Endothelial cell of umbilical vein (primary cell): ENCODE results near the gene FMO2. TPM values are rescaled to one million over a fixed set of nuclear protein-coding genes. Genes with fewer than 3 reads are reported as not detected.

Experiments used
- BruUV-seq: library from RNA; stranded (reverse); fragments of 400-500 nt; replicated peaks from 2 replicates; lab custom pipeline; 2021; lab: Mats Ljungman, UMichigan
- CTCF ChIA-PET: fragments of 300-600, 350-600 bp; sonication (Branson Sonifier 250); formaldehyde crosslinking; loops from one replicate; lab custom pipeline; 2021; ENCODE audit warnings: antibody characterized with exemption, inconsistent platforms; lab: Charles Lee
- POLR2A ChIA-PET: fragments of 300-600, 350-600 bp; sonication (Branson Sonifier 250); formaldehyde crosslinking; loops from one replicate; lab custom pipeline; 2021; ENCODE audit warnings: antibody characterized with exemption, inconsistent platforms; lab: Charles Lee
- DNase-seq: peaks from one replicate; pipeline ENCODE4 v3.0.0-alpha.2; 2011; ENCODE audit warnings: low read depth, low spot score
- FAIRE-seq: peaks from 2 replicates; lab custom pipeline; 2011; peaks lifted over from hg19 to GRCh38; lab: Jason Lieb, UNC
- H2AFZ ChIP-seq: 2 replicates; pipeline ENCODE4 v1.6.0; 2012; ENCODE audit warnings: low read depth, low read length, control low read depth, inconsistent platforms
- H3K27ac ChIP-seq: 2 replicates; pipeline ENCODE4 v1.5.1; 2011; ENCODE audit warnings: low read depth, mild to moderate bottlenecking, control low read depth, low read length, moderate library complexity; ENCODE audit not compliant: insufficient read depth
- H3K27me3 ChIP-seq, 2 experiments: 2 replicates each; pipeline versions ENCODE4 v1.6.0 to v1.6.1; 2011; ENCODE audit warnings: low read length in 2 of 2, mixed read lengths in 1 of 2; ENCODE audit not compliant: control insufficient read depth in 2 of 2, insufficient read depth in 2 of 2
- H3K36me3 ChIP-seq, 2 experiments: 2 replicates in 1 of 2; 3 replicates in 1 of 2; pipeline ENCODE4 v1.5.1; 2011; ENCODE audit warnings: low read length in 2 of 2, mild to moderate bottlenecking in 1 of 2, moderate library complexity in 1 of 2; ENCODE audit not compliant: control insufficient read depth in 2 of 2, insufficient read depth in 2 of 2; ENCODE audit errors: extremely low read depth in 1 of 2
- H3K4me1 ChIP-seq: 3 replicates; pipeline ENCODE4 v1.5.1; 2011; ENCODE audit warnings: mild to moderate bottlenecking, low read length; ENCODE audit not compliant: control insufficient read depth, insufficient read depth; ENCODE audit errors: extremely low read depth
- H3K4me2 ChIP-seq: 2 replicates; pipeline ENCODE4 v1.6.1; 2011; ENCODE audit warnings: low read length, control low read depth, mixed read lengths; ENCODE audit not compliant: insufficient read depth
- H3K4me3 ChIP-seq, 3 experiments: fragments of 200-600 bp in 1 of 3; sonication (generic), shearing (Covaris generic) in 1 of 3; replicated peaks in 1 of 3; 2 replicates each; pipeline ENCODE4 v1.5.1; 2011 to 2016; ENCODE audit warnings: control low read depth in 3 of 3, low read length in 3 of 3, mild to moderate bottlenecking in 2 of 3, inconsistent platforms in 1 of 3, low read depth in 1 of 3, moderate library complexity in 1 of 3; ENCODE audit not compliant: insufficient read depth in 1 of 3
- H3K79me2 ChIP-seq: 2 replicates; pipeline ENCODE4 v1.6.0; 2012; ENCODE audit warnings: low read length, inconsistent platforms; ENCODE audit not compliant: control insufficient read depth, insufficient read depth
- H3K9ac ChIP-seq: replicated peaks from 2 replicates; pipeline ENCODE3; 2011; ENCODE audit warnings: low read length, control low read depth; ENCODE audit not compliant: insufficient read depth; ENCODE audit errors: extremely low read depth
- H3K9me1 ChIP-seq: replicated peaks from 3 replicates; pipeline ENCODE4 v1.6.0; 2011; ENCODE audit warnings: mild to moderate bottlenecking, low read length; ENCODE audit not compliant: control insufficient read depth, insufficient read depth; ENCODE audit errors: extremely low read depth
- H3K9me3 ChIP-seq: replicated peaks from 2 replicates; pipeline ENCODE4 v1.5.1; 2012; ENCODE audit warnings: low read length, inconsistent platforms; ENCODE audit not compliant: control insufficient read depth, insufficient read depth
- H4K20me1 ChIP-seq: replicated peaks from 2 replicates; pipeline ENCODE3; 2011; ENCODE audit warnings: mild to moderate bottlenecking, low read length; ENCODE audit not compliant: control insufficient read depth, insufficient read depth; ENCODE audit errors: extremely low read depth
- EZH2 ChIP-seq: IDR thresholded peaks from 2 replicates; pipeline ENCODE4 v1.6.1; 2012; ENCODE audit warnings: borderline replicate concordance, low read depth, mild to moderate bottlenecking, moderate library complexity, low read length, inconsistent platforms; ENCODE audit not compliant: severe bottlenecking
- FOS ChIP-seq: IDR thresholded peaks from 2 replicates; pipeline ENCODE4 v1.6.1; 2011; ENCODE audit warnings: mild to moderate bottlenecking, low read length, moderate library complexity, borderline replicate concordance; ENCODE audit not compliant: insufficient read depth
- GATA2 ChIP-seq: IDR thresholded peaks from 2 replicates; pipeline ENCODE4 v1.7.0; 2011; ENCODE audit warnings: low read depth, mild to moderate bottlenecking, moderate library complexity, mixed read lengths, low read length; ENCODE audit not compliant: insufficient read length, insufficient read depth
- JUN ChIP-seq: IDR thresholded peaks from 2 replicates; pipeline ENCODE4 v1.6.1; 2011; ENCODE audit warnings: borderline replicate concordance, low read depth; ENCODE audit not compliant: insufficient read length, insufficient read depth
- MYC ChIP-seq: IDR thresholded peaks from one replicate; pipeline ENCODE4 v1.6.1; 2011; ENCODE audit warnings: mild to moderate bottlenecking, low read depth, low read length
- POLR2A ChIP-seq: IDR thresholded peaks from 2 replicates; pipeline ENCODE4 v1.6.1; 2012; ENCODE audit warnings: low read depth, mild to moderate bottlenecking, control low read depth, low read length
- POLR2AphosphoS5 ChIP-seq: IDR thresholded peaks from 2 replicates; pipeline ENCODE4 v1.6.1; 2012; ENCODE audit warnings: low read depth, mild to moderate bottlenecking, control low read depth, low read length, moderate library complexity; ENCODE audit not compliant: insufficient read depth
- dilution Hi-C: fragments of 300-500 bp; cut with MboI; formaldehyde crosslinking; loops from one replicate; pipeline ENCODE4 v1.15.0; 2019; ENCODE audit warnings: low sequenced_read_pairs; ENCODE audit not compliant: extremely low pct_ligation_motif_present
- intact Hi-C: fragments of 100-400 bp; cut with micrococcal nuclease; formaldehyde crosslinking; loops from one replicate; pipeline ENCODE4 v1.10.0; 2022
- polyA plus RNA-seq, 4 experiments: library from polyadenylated mRNA; depleted of rRNA in 3 of 4; stranded (reverse) in 3 of 4; unstranded in 1 of 4; fragments of >200 nt; gene quantifications; 2 replicates each; pipeline versions ENCODE4 v1.2.1 to v1.2.3, GENCODE V29; 2011 to 2012; ENCODE audit warnings: missing spikeins in 1 of 4
- total RNA-seq: library from RNA; stranded (reverse); gene quantifications from 2 replicates; pipeline ENCODE4 v1.2.3, GENCODE V29; 2021
- TF ChIP-seq, protein P1 (sequence below), 2 donors: IDR thresholded peaks; 1 replicate in 1 of 2; 2 replicates in 1 of 2; pipeline ENCODE4 v1.5.1; 2011; ENCODE audit warnings: low read length in 2 of 2, mild to moderate bottlenecking in 2 of 2, moderate library complexity in 2 of 2, control low read depth in 1 of 2, inconsistent platforms in 1 of 2, low read depth in 1 of 2; ENCODE audit not compliant: insufficient read depth in 1 of 2; ENCODE audit errors: extremely low read depth in 1 of 2
- TF ChIP-seq, protein P2 (sequence below): IDR thresholded peaks from 2 replicates; pipeline ENCODE4 v1.6.1; 2011; ENCODE audit not compliant: insufficient read depth, insufficient read length

FMO2 gene
- total and polyA plus RNA-seq, 2 donors (not counting 3 experiments of a cell fraction or from before 2014, with no cell fraction given): not detected

DNA sequence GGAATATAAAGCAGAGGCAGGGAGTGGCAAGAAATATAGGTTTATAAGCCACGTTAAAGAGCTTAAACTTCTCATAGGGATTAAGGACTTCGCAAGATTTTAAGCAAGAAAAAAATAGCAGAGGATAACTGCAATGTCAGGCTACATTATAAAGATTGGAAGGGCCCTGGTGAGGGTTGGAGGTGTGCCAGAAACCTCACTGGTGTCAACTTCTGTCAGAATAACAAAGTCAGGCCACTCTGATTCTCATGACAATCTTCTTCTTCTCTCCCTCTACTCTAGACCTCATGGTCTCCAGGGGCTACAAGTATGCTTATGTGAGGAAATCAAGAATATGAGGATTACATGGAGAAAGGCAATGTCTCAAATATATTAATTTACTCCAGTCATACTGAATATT, 32.6 kb upstream of the FMO2 start:
- BruUV-seq: no TSS peak
- Histone ChIP-seq H3K4me3 (no peak overlapping the region), H3K4me1 (no peaks in the 10 kb centered on the region), H3K9ac (no peak overlapping the region), H3K36me3 (no peaks in the 10 kb centered on the region), H3K4me2 (no peak overlapping the region), H4K20me1 (no peaks in the 10 kb centered on the region), H2AFZ (no peak overlapping the region), H3K79me2 (no peaks in the 10 kb centered on the region), H3K9me1 (no peaks in the 10 kb centered on the region), H3K27ac (no peak overlapping the region), H3K27me3 (no peaks in the 10 kb centered on the region), H3K9me3 (no peaks in the 10 kb centered on the region)
- no peak for DNase-seq
- intact Hi-C loops: no loop called here
- no peak for TF ChIP-seq GATA2
- TF ChIP-seq, protein P1, sequence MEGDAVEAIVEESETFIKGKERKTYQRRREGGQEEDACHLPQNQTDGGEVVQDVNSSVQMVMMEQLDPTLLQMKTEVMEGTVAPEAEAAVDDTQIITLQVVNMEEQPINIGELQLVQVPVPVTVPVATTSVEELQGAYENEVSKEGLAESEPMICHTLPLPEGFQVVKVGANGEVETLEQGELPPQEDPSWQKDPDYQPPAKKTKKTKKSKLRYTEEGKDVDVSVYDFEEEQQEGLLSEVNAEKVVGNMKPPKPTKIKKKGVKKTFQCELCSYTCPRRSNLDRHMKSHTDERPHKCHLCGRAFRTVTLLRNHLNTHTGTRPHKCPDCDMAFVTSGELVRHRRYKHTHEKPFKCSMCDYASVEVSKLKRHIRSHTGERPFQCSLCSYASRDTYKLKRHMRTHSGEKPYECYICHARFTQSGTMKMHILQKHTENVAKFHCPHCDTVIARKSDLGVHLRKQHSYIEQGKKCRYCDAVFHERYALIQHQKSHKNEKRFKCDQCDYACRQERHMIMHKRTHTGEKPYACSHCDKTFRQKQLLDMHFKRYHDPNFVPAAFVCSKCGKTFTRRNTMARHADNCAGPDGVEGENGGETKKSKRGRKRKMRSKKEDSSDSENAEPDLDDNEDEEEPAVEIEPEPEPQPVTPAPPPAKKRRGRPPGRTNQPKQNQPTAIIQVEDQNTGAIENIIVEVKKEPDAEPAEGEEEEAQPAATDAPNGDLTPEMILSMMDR (IDR thresholded peaks at IDR 0.05; ENCODE audit: extremely low read depth in 1 of 2, insufficient read depth in 1 of 2, low read depth in 1 of 2, low read length in 2 of 2): no peak
- TF ChIP-seq POLR2AphosphoS5: no peak
- no peak for TF ChIP-seq FOS
- no peak for TF ChIP-seq EZH2
- TF ChIP-seq, protein P2, sequence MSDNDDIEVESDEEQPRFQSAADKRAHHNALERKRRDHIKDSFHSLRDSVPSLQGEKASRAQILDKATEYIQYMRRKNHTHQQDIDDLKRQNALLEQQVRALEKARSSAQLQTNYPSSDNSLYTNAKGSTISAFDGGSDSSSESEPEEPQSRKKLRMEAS: no peak
- TF ChIP-seq MYC: no peak
- no peak for TF ChIP-seq POLR2A
- no peak for TF ChIP-seq JUN
- no peak for FAIRE-seq
- POLR2A ChIA-PET: no interaction called here
- dilution Hi-C loops: no loop called here
- CTCF ChIA-PET: no interaction called here
